Skeletal muscle tissue (tissue), 4 donors: ENCODE data around the gene IPP. TPM values are rescaled to one million over a fixed set of nuclear protein-coding genes. Genes with fewer than 3 reads are reported as not detected.

ENCODE experiments used
- H3K27ac ChIP-seq: one replicate; pipeline ENCODE4 v1.7.0; 2013; ENCODE audit warnings: mild to moderate bottlenecking, low read depth, low read length, inconsistent platforms
- H3K27me3 ChIP-seq, 3 donors: one replicate each; pipeline ENCODE4 v1.7.0; 2013; ENCODE audit warnings: low read length in 3 of 3; ENCODE audit not compliant: control insufficient read depth in 3 of 3, insufficient read depth in 3 of 3
- H3K36me3 ChIP-seq, 3 donors: one replicate each; pipeline ENCODE4 v1.7.0; 2013; ENCODE audit warnings: low read length in 3 of 3; ENCODE audit not compliant: control insufficient read depth in 3 of 3, insufficient read depth in 3 of 3
- H3K4me1 ChIP-seq, 3 donors: one replicate each; pipeline ENCODE4 v1.7.0; 2013; ENCODE audit warnings: low read length in 3 of 3, mild to moderate bottlenecking in 3 of 3; ENCODE audit not compliant: control insufficient read depth in 3 of 3, insufficient read depth in 3 of 3
- H3K4me3 ChIP-seq, 3 donors: one replicate each; pipeline ENCODE4 v1.7.0; 2013; ENCODE audit warnings: low read length in 3 of 3
- H3K9ac ChIP-seq, 3 donors: one replicate each; pipeline ENCODE4 v1.7.0; 2013; ENCODE audit warnings: low read length in 3 of 3, mild to moderate bottlenecking in 3 of 3, moderate library complexity in 2 of 3, low read depth in 1 of 3
- H3K9me3 ChIP-seq, 3 donors: one replicate each; pipeline ENCODE4 v1.7.0; 2013; ENCODE audit warnings: low read length in 3 of 3; ENCODE audit not compliant: control insufficient read depth in 3 of 3
- total RNA-seq: library from RNA; depleted of rRNA; stranded (reverse); fragments of >200 nt; gene quantifications from one replicate; pipeline ENCODE4 v1.2.3, GENCODE V29; 2014
- donor health status: Osteomylitis.

Gene IPP
- total RNA-seq, 1 donor from 2014 or later, result 15.1 TPM

- no peaks in the 10 kb centered on the region for H3K27me3 ChIP-seq
- no peak overlapping the region for H3K4me3 ChIP-seq
- no peak overlapping the region for H3K9ac ChIP-seq
- no peak overlapping the region for H3K27ac ChIP-seq
- no peaks in the 10 kb centered on the region for H3K9me3 ChIP-seq
- peaks cover 46 to 76% (median 71%) of the 10 kb centered on the region in 3 donors for H3K36me3 ChIP-seq
- H3K4me1 ChIP-seq, result peaks cover 6 to 8% (median 6%) of the 10 kb centered on the region in 3 donors
Observed at GRCh38 chr1:45654540-45655280, 95.7 kb downstream of the IPP start.

Other genes with a start within 250 kb of the IPP start
- gene PRDX1, start 228.8 kb downstream of the IPP start, total RNA-seq, result 213 TPM
- 93.9 TPM for gene AKR1A1, start 199.8 kb downstream of the IPP start, total RNA-seq
- 36.5 TPM for gene NASP, start 166.6 kb downstream of the IPP start, total RNA-seq
- 0.52 TPM for gene CCDC17, start 126.6 kb downstream of the IPP start, total RNA-seq
- gene GPBP1L1, start 64.1 kb downstream of the IPP start, total RNA-seq, result 69.9 TPM
- gene TMEM69, start 62.5 kb downstream of the IPP start, total RNA-seq, result 14.6 TPM
- gene MAST2, start 53.0 kb upstream of the IPP start, total RNA-seq, result 42.8 TPM